EL (cell line): ENCODE measurements around the gene DOP1A.
"Not testable (repeated sequence)": the region's sequence is repeated elsewhere in the genome, so short reads cannot be mapped to it uniquely, and the experiment has no call there.

ENCODE experiments used
- DNase-seq: peaks from one replicate; pipeline ENCODE4 v3.0.0-alpha.2; 2016

DOP1A gene

GRCh38 chr6:83153883-83154521 lies 86.5 kb downstream of the DOP1A start:
- no peak for DNase-seq

GRCh38 chr6:83155794-83156193 lies 88.3 kb downstream of the DOP1A start:
- no peak for DNase-seq

- DNase-seq, result no peak
Measured at GRCh38 chr6:83160167-83160566, 92.7 kb downstream of the DOP1A start.

GRCh38 chr6:83167726-83168278 lies 100.3 kb downstream of the DOP1A start:
- no peak for DNase-seq

GRCh38 chr6:83168556-83168955 lies 101.1 kb downstream of the DOP1A start:
- DNase-seq, result no peak

- no peak for DNase-seq
Measured at GRCh38 chr6:83169106-83169505, 101.6 kb downstream of the DOP1A start.

GRCh38 chr6:83169511-83169910 lies 102.0 kb downstream of the DOP1A start:
- no peak for DNase-seq

- DNase-seq, result no peak
Measured at GRCh38 chr6:83176246-83176645, 108.8 kb downstream of the DOP1A start.

- DNase-seq, result no peak
Measured at GRCh38 chr6:83180426-83180950, 113.0 kb downstream of the DOP1A start.

- DNase-seq, result no peak
Measured at GRCh38 chr6:83182114-83182513, 114.6 kb downstream of the DOP1A start.

GRCh38 chr6:83183082-83183828 lies 115.8 kb downstream of the DOP1A start:
- peak; percentile 98 for DNase-seq

- no peak for DNase-seq
Measured at GRCh38 chr6:83185096-83185495, 117.6 kb downstream of the DOP1A start.

GRCh38 chr6:83188501-83188900 lies 121.0 kb downstream of the DOP1A start:
- DNase-seq, result no peak

- no peak for DNase-seq
Measured at GRCh38 chr6:83190626-83191025, 123.2 kb downstream of the DOP1A start.

GRCh38 chr6:83191974-83192373 lies 124.5 kb downstream of the DOP1A start:
- not testable (repeated sequence) for DNase-seq

- DNase-seq, result peak; percentile 32
Measured at GRCh38 chr6:83192456-83192855, 125.0 kb downstream of the DOP1A start.

- peak; percentile 90 for DNase-seq
Measured at GRCh38 chr6:83192871-83193746, 125.6 kb downstream of the DOP1A start, which contains the start of the genes PGM3 and RWDD2A. PGM3 (minus strand) TSS chr6:83193265; CDS start chr6:83191012, 2,253 bp downstream. RWDD2A (plus strand) TSS chr6:83193357; CDS start chr6:83194452, 1,095 bp downstream.

- DNase-seq, result peak; percentile 55
Measured at GRCh38 chr6:83193747-83194566, 126.5 kb downstream of the DOP1A start.

GRCh38 chr6:83198486-83199172 lies 131.2 kb downstream of the DOP1A start:
- peak; percentile 76 for DNase-seq

- no peak for DNase-seq
Measured at GRCh38 chr6:83199173-83199862, 131.8 kb downstream of the DOP1A start.

- peak; percentile 85 for DNase-seq
Measured at GRCh38 chr6:83199863-83200225, 132.4 kb downstream of the DOP1A start.
